ENCODE measurements around the gene NFATC2. TPM values are rescaled to one million over a fixed set of nuclear protein-coding genes. Genes with fewer than 3 reads are reported as not detected.

NFATC2 gene
- total RNA-seq, 1 donor from 2014 or later: 2.0 TPM

DNA sequence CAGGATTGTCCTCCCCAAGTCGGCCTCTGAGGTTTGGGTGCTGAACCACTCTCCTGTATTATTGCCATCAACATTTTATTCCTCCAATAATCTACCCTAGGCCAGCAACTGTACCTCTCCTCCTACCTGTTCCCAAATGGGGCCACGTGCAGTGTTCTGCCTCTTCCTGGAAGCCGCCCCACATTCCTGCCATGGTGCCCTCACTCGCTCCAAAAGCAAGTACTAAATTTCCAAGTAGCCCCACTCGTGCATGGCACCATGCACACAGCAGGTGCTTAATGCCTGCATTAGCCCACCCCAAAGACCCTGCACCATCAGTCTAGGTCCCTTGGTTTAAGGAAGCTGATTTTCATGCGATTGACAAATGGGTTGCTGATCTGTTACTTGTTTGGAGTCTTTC is 147.8 kb downstream of the NFATC2 start:
- no peak overlapping the region for H3K4me3 Mint-ChIP-seq (ENCODE audit: unreplicated experiment)
- DNase-seq (ENCODE audit: low spot score): no peak
- no peaks in the 10 kb centered on the region for H3K36me3 Mint-ChIP-seq (ENCODE audit: low read depth)
- H3K4me1 Mint-ChIP-seq (ENCODE audit: low read depth): peaks cover 15% of the 10 kb centered on the region
- H3K27me3 Mint-ChIP-seq (ENCODE audit: low read depth): no peaks in the 10 kb centered on the region
- H3K9me3 Mint-ChIP-seq (ENCODE audit: low read depth): no peaks in the 10 kb centered on the region
- TF ChIP-seq, protein P1, sequence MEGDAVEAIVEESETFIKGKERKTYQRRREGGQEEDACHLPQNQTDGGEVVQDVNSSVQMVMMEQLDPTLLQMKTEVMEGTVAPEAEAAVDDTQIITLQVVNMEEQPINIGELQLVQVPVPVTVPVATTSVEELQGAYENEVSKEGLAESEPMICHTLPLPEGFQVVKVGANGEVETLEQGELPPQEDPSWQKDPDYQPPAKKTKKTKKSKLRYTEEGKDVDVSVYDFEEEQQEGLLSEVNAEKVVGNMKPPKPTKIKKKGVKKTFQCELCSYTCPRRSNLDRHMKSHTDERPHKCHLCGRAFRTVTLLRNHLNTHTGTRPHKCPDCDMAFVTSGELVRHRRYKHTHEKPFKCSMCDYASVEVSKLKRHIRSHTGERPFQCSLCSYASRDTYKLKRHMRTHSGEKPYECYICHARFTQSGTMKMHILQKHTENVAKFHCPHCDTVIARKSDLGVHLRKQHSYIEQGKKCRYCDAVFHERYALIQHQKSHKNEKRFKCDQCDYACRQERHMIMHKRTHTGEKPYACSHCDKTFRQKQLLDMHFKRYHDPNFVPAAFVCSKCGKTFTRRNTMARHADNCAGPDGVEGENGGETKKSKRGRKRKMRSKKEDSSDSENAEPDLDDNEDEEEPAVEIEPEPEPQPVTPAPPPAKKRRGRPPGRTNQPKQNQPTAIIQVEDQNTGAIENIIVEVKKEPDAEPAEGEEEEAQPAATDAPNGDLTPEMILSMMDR (IDR thresholded peaks at IDR 0.05): no peak
- no peak overlapping the region for H3K27ac Mint-ChIP-seq (ENCODE audit: unreplicated experiment)

DNA sequence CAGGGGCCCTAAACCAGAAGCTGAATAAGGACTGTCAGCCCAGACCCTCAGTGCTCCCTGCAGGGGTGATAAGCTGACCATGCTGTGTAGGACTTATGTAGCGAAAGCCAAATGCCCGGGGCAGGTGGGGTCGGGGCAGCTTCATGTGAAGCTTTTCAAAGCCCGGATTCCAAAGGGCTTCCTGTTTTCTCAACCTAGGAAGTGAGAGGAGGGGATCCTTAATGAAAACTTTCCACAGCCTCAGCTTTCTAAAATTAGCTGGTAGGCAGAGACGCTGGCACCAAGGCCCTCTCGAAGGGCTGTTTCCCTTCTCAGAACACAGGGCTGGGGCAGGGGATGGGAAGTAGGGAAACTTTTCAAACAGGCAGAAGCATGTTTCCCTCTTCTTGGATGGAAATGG is 148.9 kb downstream of the NFATC2 start:
- TF ChIP-seq, protein P1 (IDR thresholded peaks at IDR 0.05): no peak
- no peaks in the 10 kb centered on the region for H3K27me3 Mint-ChIP-seq (ENCODE audit: low read depth)
- H3K27ac Mint-ChIP-seq (ENCODE audit: unreplicated experiment): no peak overlapping the region
- no peaks in the 10 kb centered on the region for H3K36me3 Mint-ChIP-seq (ENCODE audit: low read depth)
- peaks cover 23% of the 10 kb centered on the region for H3K4me1 Mint-ChIP-seq (ENCODE audit: low read depth)
- no peak for DNase-seq (ENCODE audit: low spot score)
- H3K9me3 Mint-ChIP-seq (ENCODE audit: low read depth): no peaks in the 10 kb centered on the region
- no peak overlapping the region for H3K4me3 Mint-ChIP-seq (ENCODE audit: unreplicated experiment)

DNA sequence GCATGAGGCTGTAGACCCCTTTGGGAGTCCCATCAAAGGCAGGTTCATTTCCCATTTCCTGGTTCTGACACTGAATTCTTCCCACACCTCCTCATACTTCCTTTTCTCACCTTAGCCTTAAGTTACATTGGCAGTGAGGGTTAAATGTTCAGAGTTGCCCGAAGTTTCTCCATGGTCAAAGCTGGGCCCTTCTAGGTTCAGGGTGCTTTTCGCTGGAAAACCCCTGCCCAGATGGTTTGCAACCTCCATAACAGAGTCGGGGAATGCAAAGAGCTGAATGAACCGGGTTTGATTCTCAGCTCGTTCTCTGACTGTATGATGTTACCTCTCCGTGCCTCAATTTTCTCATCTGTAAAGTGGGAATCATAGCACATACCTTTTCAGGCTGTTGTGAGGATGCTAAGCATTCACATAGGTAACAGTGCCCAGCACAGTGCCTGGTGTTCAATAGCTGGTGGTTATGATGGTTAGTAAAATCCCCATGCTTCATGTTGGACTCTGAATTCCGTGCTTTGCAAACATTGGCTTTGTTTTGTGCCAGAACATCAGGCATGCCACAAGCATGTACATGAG is 149.8 kb downstream of the NFATC2 start:
- Mint-ChIP-seq H3K9me3 (ENCODE audit: low read depth) (no peaks in the 10 kb centered on the region), H3K36me3 (ENCODE audit: low read depth) (no peaks in the 10 kb centered on the region), H3K4me1 (ENCODE audit: low read depth) (peaks cover 32% of the 10 kb centered on the region), H3K27me3 (ENCODE audit: low read depth) (no peaks in the 10 kb centered on the region), H3K27ac (ENCODE audit: unreplicated experiment) (no peak overlapping the region), H3K4me3 (ENCODE audit: unreplicated experiment) (no peak overlapping the region)
- no peak for DNase-seq (ENCODE audit: low spot score)
- TF ChIP-seq, protein P1 (IDR thresholded peaks at IDR 0.05): no peak

DNA sequence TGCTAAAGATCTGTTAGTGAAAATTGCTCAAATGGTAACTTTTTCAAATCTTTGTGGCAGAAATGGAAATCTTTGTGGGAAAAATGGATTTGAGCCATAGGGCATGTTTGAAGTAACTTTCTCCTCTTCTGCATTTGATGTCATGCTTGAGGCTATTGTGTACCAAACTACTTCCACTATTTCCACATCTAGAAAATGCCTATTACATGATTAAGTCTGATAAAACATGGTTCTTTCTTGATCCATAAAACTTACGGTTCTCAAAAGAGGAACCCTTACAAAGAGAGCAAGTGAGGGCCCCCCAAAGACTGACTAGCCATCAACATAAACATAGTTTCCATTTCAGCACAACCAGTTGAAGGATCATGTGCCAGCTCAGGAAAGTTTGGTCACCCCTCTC is 150.6 kb downstream of the NFATC2 start:
- no peaks in the 10 kb centered on the region for H3K27me3 Mint-ChIP-seq (ENCODE audit: low read depth)

DNA sequence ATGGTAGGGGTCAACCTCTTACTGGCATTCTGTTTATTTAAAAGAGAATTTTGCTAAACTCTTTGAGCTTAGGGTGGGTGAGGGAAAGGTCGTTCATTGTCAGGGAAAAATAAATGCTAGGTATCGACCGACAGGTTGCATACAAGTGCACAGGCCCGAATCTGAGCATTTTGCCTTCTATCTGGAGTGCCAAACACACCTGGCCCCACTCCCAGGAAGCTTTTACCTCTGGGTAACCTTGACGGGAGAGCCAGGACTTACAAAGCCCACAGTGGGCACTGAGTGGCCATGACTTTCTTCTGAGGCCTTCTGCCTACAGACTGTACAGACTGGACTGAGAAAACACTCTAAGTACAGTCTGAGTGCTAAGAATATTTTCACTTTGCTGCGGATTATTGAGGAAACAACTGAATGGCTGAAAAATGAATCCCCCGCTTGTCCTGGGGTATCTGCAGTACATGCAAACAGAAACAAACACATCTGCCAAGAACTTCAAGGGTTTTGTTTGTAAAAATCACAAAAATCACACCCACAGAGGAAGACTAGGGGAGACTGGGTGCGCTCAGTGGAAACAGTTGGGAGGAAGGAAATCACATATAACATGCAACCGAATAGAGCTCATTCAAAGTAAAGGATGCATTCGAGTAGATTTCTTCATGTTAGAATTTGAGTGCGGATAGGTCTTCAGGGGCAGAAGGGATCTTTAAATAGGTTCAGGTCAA is 152.8 kb downstream of the NFATC2 start:
- no peaks in the 10 kb centered on the region for H3K27me3 Mint-ChIP-seq (ENCODE audit: low read depth)
- TF ChIP-seq, protein P1 (IDR thresholded peaks at IDR 0.05): no peak

More for the DNA sequence above, 150.6 kb downstream of the NFATC2 start:
- TF ChIP-seq, protein P1 (IDR thresholded peaks at IDR 0.05): no peak
- no peak for DNase-seq (ENCODE audit: low spot score)
- H3K4me1 Mint-ChIP-seq (ENCODE audit: low read depth): peaks cover 35% of the 10 kb centered on the region
- H3K36me3 Mint-ChIP-seq (ENCODE audit: low read depth): no peaks in the 10 kb centered on the region
- H3K27ac Mint-ChIP-seq (ENCODE audit: unreplicated experiment): no peak overlapping the region
- no peak overlapping the region for H3K4me3 Mint-ChIP-seq (ENCODE audit: unreplicated experiment)
- H3K9me3 Mint-ChIP-seq (ENCODE audit: low read depth): no peaks in the 10 kb centered on the region

More for the DNA sequence above, 152.8 kb downstream of the NFATC2 start:
- no peaks in the 10 kb centered on the region for H3K36me3 Mint-ChIP-seq (ENCODE audit: low read depth)
- no peak overlapping the region for H3K4me3 Mint-ChIP-seq (ENCODE audit: unreplicated experiment)
- no peak for DNase-seq (ENCODE audit: low spot score)
- H3K4me1 Mint-ChIP-seq (ENCODE audit: low read depth): peaks cover 42% of the 10 kb centered on the region
- H3K27ac Mint-ChIP-seq (ENCODE audit: unreplicated experiment): no peak overlapping the region
- H3K9me3 Mint-ChIP-seq (ENCODE audit: low read depth): no peaks in the 10 kb centered on the region

Data from chondrocyte (in vitro differentiated cells).